ENCODE data around the gene ULK3. TPM values are rescaled to one million over a fixed set of nuclear protein-coding genes. Genes with fewer than 3 reads are reported as not detected.

ULK3 gene
- total RNA-seq, 1 experiment from 2014 or later = 38.9 TPM

DNA sequence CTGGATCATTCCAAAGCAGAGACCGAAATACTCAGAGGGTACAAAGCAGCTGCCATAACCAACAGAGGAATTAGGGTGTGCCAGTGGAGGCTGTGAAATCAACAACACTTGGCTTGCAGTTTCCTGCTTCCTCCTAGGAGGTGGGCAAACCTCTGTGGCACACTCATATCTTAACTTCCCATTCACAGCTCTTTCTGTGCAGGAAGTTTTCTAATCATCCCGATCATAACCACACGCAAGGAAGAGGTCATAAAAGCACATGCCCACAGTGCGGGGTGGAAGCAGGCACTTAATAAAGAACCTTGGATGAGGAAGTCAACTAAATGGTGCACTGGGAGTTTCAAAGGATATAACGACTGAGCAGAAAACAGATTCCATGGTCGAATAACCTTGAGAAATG, 25.1 kb upstream of the ULK3 start (continued):
- TF ChIP-seq RORB (CRISPR knock-in tag; IDR thresholded peaks at IDR 0.05) (no peak), CREB1 (CRISPR knock-in tag; IDR thresholded peaks at IDR 0.05) (no peak)

DNA sequence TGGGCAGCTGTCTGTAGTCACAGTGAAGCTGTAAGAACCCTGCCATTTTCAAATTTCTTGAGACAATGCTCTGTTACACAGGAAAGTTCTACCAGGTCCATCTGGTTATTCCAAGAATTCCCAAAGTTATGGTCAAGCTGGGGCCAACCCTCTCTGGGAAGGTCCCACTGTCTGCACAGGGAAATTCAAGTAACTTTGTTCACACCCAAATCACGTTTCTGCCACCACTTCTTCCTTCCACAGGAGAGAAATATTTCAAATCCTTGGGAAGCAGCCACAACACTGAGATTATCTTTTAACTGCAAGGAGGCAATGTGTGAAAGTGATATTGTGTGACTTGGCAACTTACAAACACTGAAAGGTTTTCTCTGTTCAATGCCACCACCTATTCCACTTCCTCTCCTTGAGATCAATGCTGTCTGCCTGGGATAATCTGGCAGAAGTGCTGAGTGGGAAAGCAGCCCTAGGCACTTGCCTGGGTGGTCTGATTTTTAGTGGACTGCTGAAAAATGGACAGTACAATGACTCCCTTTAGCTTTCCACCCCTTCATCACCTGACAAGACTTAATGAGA, 24.6 kb upstream of the ULK3 start:
- TF ChIP-seq, protein P1, sequence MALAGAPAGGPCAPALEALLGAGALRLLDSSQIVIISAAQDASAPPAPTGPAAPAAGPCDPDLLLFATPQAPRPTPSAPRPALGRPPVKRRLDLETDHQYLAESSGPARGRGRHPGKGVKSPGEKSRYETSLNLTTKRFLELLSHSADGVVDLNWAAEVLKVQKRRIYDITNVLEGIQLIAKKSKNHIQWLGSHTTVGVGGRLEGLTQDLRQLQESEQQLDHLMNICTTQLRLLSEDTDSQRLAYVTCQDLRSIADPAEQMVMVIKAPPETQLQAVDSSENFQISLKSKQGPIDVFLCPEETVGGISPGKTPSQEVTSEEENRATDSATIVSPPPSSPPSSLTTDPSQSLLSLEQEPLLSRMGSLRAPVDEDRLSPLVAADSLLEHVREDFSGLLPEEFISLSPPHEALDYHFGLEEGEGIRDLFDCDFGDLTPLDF (CRISPR knock-in tag; IDR thresholded peaks at IDR 0.05) = no peak
- TF ChIP-seq ZNF512 (CRISPR knock-in tag; IDR thresholded peaks at IDR 0.05; ENCODE audit: borderline replicate concordance) = no peak
- TF ChIP-seq OVOL2 (CRISPR knock-in tag; IDR thresholded peaks at IDR 0.05; ENCODE audit: borderline replicate concordance) = no peak
- TF ChIP-seq, protein P2, sequence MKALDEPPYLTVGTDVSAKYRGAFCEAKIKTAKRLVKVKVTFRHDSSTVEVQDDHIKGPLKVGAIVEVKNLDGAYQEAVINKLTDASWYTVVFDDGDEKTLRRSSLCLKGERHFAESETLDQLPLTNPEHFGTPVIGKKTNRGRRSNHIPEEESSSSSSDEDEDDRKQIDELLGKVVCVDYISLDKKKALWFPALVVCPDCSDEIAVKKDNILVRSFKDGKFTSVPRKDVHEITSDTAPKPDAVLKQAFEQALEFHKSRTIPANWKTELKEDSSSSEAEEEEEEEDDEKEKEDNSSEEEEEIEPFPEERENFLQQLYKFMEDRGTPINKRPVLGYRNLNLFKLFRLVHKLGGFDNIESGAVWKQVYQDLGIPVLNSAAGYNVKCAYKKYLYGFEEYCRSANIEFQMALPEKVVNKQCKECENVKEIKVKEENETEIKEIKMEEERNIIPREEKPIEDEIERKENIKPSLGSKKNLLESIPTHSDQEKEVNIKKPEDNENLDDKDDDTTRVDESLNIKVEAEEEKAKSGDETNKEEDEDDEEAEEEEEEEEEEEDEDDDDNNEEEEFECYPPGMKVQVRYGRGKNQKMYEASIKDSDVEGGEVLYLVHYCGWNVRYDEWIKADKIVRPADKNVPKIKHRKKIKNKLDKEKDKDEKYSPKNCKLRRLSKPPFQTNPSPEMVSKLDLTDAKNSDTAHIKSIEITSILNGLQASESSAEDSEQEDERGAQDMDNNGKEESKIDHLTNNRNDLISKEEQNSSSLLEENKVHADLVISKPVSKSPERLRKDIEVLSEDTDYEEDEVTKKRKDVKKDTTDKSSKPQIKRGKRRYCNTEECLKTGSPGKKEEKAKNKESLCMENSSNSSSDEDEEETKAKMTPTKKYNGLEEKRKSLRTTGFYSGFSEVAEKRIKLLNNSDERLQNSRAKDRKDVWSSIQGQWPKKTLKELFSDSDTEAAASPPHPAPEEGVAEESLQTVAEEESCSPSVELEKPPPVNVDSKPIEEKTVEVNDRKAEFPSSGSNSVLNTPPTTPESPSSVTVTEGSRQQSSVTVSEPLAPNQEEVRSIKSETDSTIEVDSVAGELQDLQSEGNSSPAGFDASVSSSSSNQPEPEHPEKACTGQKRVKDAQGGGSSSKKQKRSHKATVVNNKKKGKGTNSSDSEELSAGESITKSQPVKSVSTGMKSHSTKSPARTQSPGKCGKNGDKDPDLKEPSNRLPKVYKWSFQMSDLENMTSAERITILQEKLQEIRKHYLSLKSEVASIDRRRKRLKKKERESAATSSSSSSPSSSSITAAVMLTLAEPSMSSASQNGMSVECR (CRISPR knock-in tag; IDR thresholded peaks at IDR 0.05; ENCODE audit: borderline replicate concordance) = no peak
- TF ChIP-seq HMGA2 (CRISPR knock-in tag; IDR thresholded peaks at IDR 0.05) = no peak
- no peak for TF ChIP-seq RORB (CRISPR knock-in tag; IDR thresholded peaks at IDR 0.05)
- TF ChIP-seq FOXP1 (CRISPR knock-in tag; IDR thresholded peaks at IDR 0.05; ENCODE audit: borderline replicate concordance) = no peak
- TF ChIP-seq ZSCAN18 (CRISPR knock-in tag; IDR thresholded peaks at IDR 0.05) = no peak
- no peak for TF ChIP-seq MXD4 (CRISPR knock-in tag; IDR thresholded peaks at IDR 0.05; ENCODE audit: borderline replicate concordance)
- TF ChIP-seq ZNF281 (CRISPR knock-in tag; IDR thresholded peaks at IDR 0.05) = no peak
- TF ChIP-seq SOX15 (CRISPR knock-in tag; IDR thresholded peaks at IDR 0.05) = no peak
- no peak for TF ChIP-seq ZNF423 (CRISPR knock-in tag; IDR thresholded peaks at IDR 0.05)
- no peak for TF ChIP-seq NFATC4 (CRISPR knock-in tag; IDR thresholded peaks at IDR 0.05)
- no peak for TF ChIP-seq ZNF138 (CRISPR knock-in tag; conservative IDR thresholded peaks at IDR 0.05)
- no peak for TF ChIP-seq GTF2I (CRISPR knock-in tag; conservative IDR thresholded peaks at IDR 0.05)
- TF ChIP-seq NR3C1 (CRISPR knock-in tag; conservative IDR thresholded peaks at IDR 0.05; ENCODE audit: low read depth) = no peak
- TF ChIP-seq PRRX2 (CRISPR knock-in tag; IDR thresholded peaks at IDR 0.05) = no peak
- TF ChIP-seq PRDM15 (CRISPR knock-in tag; IDR thresholded peaks at IDR 0.05) = no peak
- TF ChIP-seq SMAD3 (CRISPR knock-in tag; IDR thresholded peaks at IDR 0.05; ENCODE audit: borderline replicate concordance) = no peak
- H3K27me3 Mint-ChIP-seq (ENCODE audit: low read depth) = no peaks in the 10 kb centered on the region
- H3K4me3 Mint-ChIP-seq = no peak overlapping the region
- peak overlapping the region; percentile 85 for H3K27ac Mint-ChIP-seq
- ATAC-seq (no peak), DNase-seq (ENCODE audit: low spot score) (no peak)
- peaks cover 31% of the 10 kb centered on the region for H3K4me1 Mint-ChIP-seq
- ChIA-PET POLR2A (interaction anchor here (0.5 kb wide), 1 partner anchor 16 kb away, joined by 3 read pairs; no protein-coding TSS in a partner anchor), CTCF (interaction anchor here (0.9 kb wide), 1 partner anchor 34 kb away, joined by 3 read pairs; no protein-coding TSS in a partner anchor)
- peaks cover 18% of the 10 kb centered on the region for H3K36me3 Mint-ChIP-seq
- peaks cover 6% of the 10 kb centered on the region for H3K9me3 Mint-ChIP-seq

Measured in WTC11 (cell line).